Progenitor cell of endocrine pancreas (in vitro differentiated cells): ENCODE results near the gene PTCD3. TPM values are rescaled to one million over a fixed set of nuclear protein-coding genes. Genes with fewer than 3 reads are reported as not detected.

Experiments used
- DNase-seq: peaks from one replicate; pipeline ENCODE4 v3.0.0; 2021; ENCODE audit warnings: low spot score; ENCODE audit not compliant: unreplicated experiment
- H3K27ac Mint-ChIP-seq: 2 replicates; pipeline ENCODE4 v1.8.0; 2021; ENCODE audit warnings: mild to moderate bottlenecking, moderate library complexity, mixed read lengths
- H3K27me3 Mint-ChIP-seq: 2 replicates; pipeline ENCODE4 v1.8.0; 2021; ENCODE audit warnings: mixed read lengths
- H3K36me3 Mint-ChIP-seq: 2 replicates; pipeline ENCODE4 v1.8.0; 2022; ENCODE audit warnings: mixed read lengths; ENCODE audit not compliant: insufficient read depth
- H3K4me1 Mint-ChIP-seq: 2 replicates; pipeline ENCODE4 v1.8.0; 2021; ENCODE audit warnings: low read depth, mixed read lengths
- H3K4me3 Mint-ChIP-seq: 2 replicates; pipeline ENCODE4 v1.8.0; 2021; ENCODE audit warnings: low read depth, mild to moderate bottlenecking, moderate library complexity, mixed read lengths
- H3K9me3 Mint-ChIP-seq: 2 replicates; pipeline ENCODE4 v1.8.0; 2021; ENCODE audit warnings: low read depth, mixed read lengths
- CTCF ChIP-seq: fragments of 200-600 bp; sonication (generic); IDR thresholded peaks from one replicate; pipeline ENCODE4 v1.5.0; 2021; ENCODE audit warnings: antibody characterized with exemption, mild to moderate bottlenecking; ENCODE audit not compliant: unreplicated experiment
- total RNA-seq: library from RNA; stranded (reverse); gene quantifications from 2 replicates; pipeline ENCODE4 v1.2.1, GENCODE V29; 2021

Gene PTCD3
- total RNA-seq, 1 donor from 2014 or later, result 163 TPM

GRCh38 chr2:86175828-86176227 lies 69.8 kb downstream of the PTCD3 start:
- Mint-ChIP-seq H3K27me3 (no peaks in the 10 kb centered on the region), H3K27ac (peak overlapping the region; percentile 70), H3K36me3 (peaks cover 21% of the 10 kb centered on the region), H3K4me1 (peaks cover 19% of the 10 kb centered on the region), H3K4me3 (no peak overlapping the region), H3K9me3 (no peaks in the 10 kb centered on the region)
- no peak for TF ChIP-seq CTCF
- DNase-seq, result no peak

- Mint-ChIP-seq H3K27me3 (no peaks in the 10 kb centered on the region), H3K27ac (no peak overlapping the region), H3K9me3 (no peaks in the 10 kb centered on the region), H3K4me1 (peaks cover 19% of the 10 kb centered on the region), H3K36me3 (peaks cover 21% of the 10 kb centered on the region), H3K4me3 (no peak overlapping the region)
- DNase-seq, result no peak
- no peak for TF ChIP-seq CTCF
These were observed 70.6 kb downstream of the PTCD3 start for GRCh38 chr2:86176597-86176996.

- Mint-ChIP-seq H3K27ac (peak overlapping the region; percentile 63), H3K9me3 (no peaks in the 10 kb centered on the region), H3K36me3 (peaks cover 4% of the 10 kb centered on the region), H3K27me3 (no peaks in the 10 kb centered on the region), H3K4me3 (no peak overlapping the region), H3K4me1 (peaks cover 4% of the 10 kb centered on the region)
- TF ChIP-seq CTCF, result no peak
- no peak for DNase-seq
These were observed 79.6 kb downstream of the PTCD3 start for GRCh38 chr2:86185517-86186212.

GRCh38 chr2:86186431-86186830 lies 80.4 kb downstream of the PTCD3 start:
- Mint-ChIP-seq H3K36me3 (peaks cover 4% of the 10 kb centered on the region), H3K4me3 (no peak overlapping the region), H3K27me3 (no peaks in the 10 kb centered on the region), H3K27ac (no peak overlapping the region), H3K4me1 (peaks cover 4% of the 10 kb centered on the region), H3K9me3 (no peaks in the 10 kb centered on the region)
- no peak for DNase-seq
- no peak for TF ChIP-seq CTCF

GRCh38 chr2:86189782-86190416 lies 83.9 kb downstream of the PTCD3 start:
- no peak for DNase-seq
- H3K4me3 Mint-ChIP-seq, result no peak overlapping the region
- peaks cover 16% of the 10 kb centered on the region for H3K4me1 Mint-ChIP-seq
- H3K9me3 Mint-ChIP-seq, result no peaks in the 10 kb centered on the region
- TF ChIP-seq CTCF, result no peak
- peaks cover 6% of the 10 kb centered on the region for H3K36me3 Mint-ChIP-seq
- no peaks in the 10 kb centered on the region for H3K27me3 Mint-ChIP-seq
- no peak overlapping the region for H3K27ac Mint-ChIP-seq

Other genes with a start within 250 kb of the PTCD3 start
- gene ST3GAL5, start 217.2 kb upstream of the PTCD3 start, total RNA-seq, result 27.3 and 32.5 TPM in 2 replicates
- 47.9 and 51.3 TPM in 2 replicates for gene POLR1A, start 349 bp upstream of the PTCD3 start, total RNA-seq
- gene IMMT, start 89.2 kb downstream of the PTCD3 start, total RNA-seq, result 90.1 and 94.1 TPM in 2 replicates
- 28.1 and 31.8 TPM in 2 replicates for gene MRPL35, start 93.2 kb downstream of the PTCD3 start, total RNA-seq
- 12.0 and 14.2 TPM in 2 replicates for gene REEP1, start 231.4 kb downstream of the PTCD3 start, total RNA-seq